Large intestine (tissue), 3 donors: Measurements from ENCODE around the gene MINDY3. TPM values are rescaled to one million over a fixed set of nuclear protein-coding genes. Genes with fewer than 3 reads are reported as not detected.
"Not testable (repeated sequence)": the region's sequence is repeated elsewhere in the genome, so short reads cannot be mapped to it uniquely, and the experiment has no call there.

Source experiments
- DNase-seq, 2 donors: peaks; one replicate each; pipeline versions ENCODE4 v3.0.0 to v3.0.0-alpha.2; 2013
- H3K27ac ChIP-seq: one replicate; pipeline ENCODE4 v1.5.1; 2013; ENCODE audit warnings: low read length
- H3K27me3 ChIP-seq: 2 replicates; pipeline ENCODE4 v1.6.1; 2013; ENCODE audit warnings: low read length; ENCODE audit not compliant: control insufficient read depth, insufficient read depth
- H3K36me3 ChIP-seq: 2 replicates; pipeline ENCODE4 v1.6.1; 2013; ENCODE audit warnings: low read length; ENCODE audit not compliant: control insufficient read depth, insufficient read depth
- H3K4me1 ChIP-seq: one replicate; pipeline ENCODE4 v1.6.1; 2013; ENCODE audit warnings: low read length; ENCODE audit not compliant: control insufficient read depth, insufficient read depth
- H3K4me3 ChIP-seq: one replicate; pipeline ENCODE4 v1.5.1; 2013; ENCODE audit warnings: low read length
- H3K9me3 ChIP-seq: one replicate; pipeline ENCODE4 v1.6.1; 2013; ENCODE audit warnings: mild to moderate bottlenecking, low read depth, low read length, moderate library complexity; ENCODE audit not compliant: control insufficient read depth
- WGBS: methylation state at CpG from one replicate; pipeline ENCODE4 v1.1.5; 2013; ENCODE audit warnings: low lambda C conversion rate; ENCODE audit not compliant: insufficient coverage; 5-methylcytosine and 5-hydroxymethylcytosine counted together
- polyA plus RNA-seq: library from polyadenylated mRNA; unstranded; fragments of 120-200 nt; gene quantifications from one replicate; pipeline ENCODE4 v1.2.1, GENCODE V29; 2013

Gene MINDY3
- polyA plus RNA-seq, 1 donor = 28.3 TPM

- H3K4me3 ChIP-seq = no peak overlapping the region
- peaks cover 3% of the 10 kb centered on the region for H3K27me3 ChIP-seq
- no CpG with 5 or more reads among the region's 14 CpGs for WGBS
- H3K4me1 ChIP-seq = no peaks in the 10 kb centered on the region
- H3K36me3 ChIP-seq = no peaks in the 10 kb centered on the region
- no peak overlapping the region for H3K27ac ChIP-seq
- no peak for DNase-seq
- no peaks in the 10 kb centered on the region for H3K9me3 ChIP-seq
These were observed 17.7 kb upstream of the MINDY3 start for GRCh38 chr10:15877836-15878576.

GRCh38 chr10:15876274-15876673 is 16.0 kb upstream of the MINDY3 start:
- WGBS = no CpG with 5 or more reads among the region's 4 CpGs
- H3K9me3 ChIP-seq, H3K36me3 ChIP-seq, DNase-seq, H3K27ac ChIP-seq, H3K4me1 ChIP-seq, H3K27me3 ChIP-seq, H3K4me3 ChIP-seq: not testable (repeated sequence)

GRCh38 chr10:15872645-15873044 is 12.3 kb upstream of the MINDY3 start:
- H3K4me3 ChIP-seq, H3K27ac ChIP-seq, DNase-seq, H3K4me1 ChIP-seq, H3K36me3 ChIP-seq, H3K9me3 ChIP-seq: not testable (repeated sequence)
- 80% methylated on average over 1 of the region's 4 CpGs for WGBS
- H3K27me3 ChIP-seq = peaks cover 17% of the 10 kb centered on the region

- Histone ChIP-seq H3K9me3 (no peaks in the 10 kb centered on the region), H3K4me1 (no peaks in the 10 kb centered on the region), H3K27ac (no peak overlapping the region), H3K4me3 (no peak overlapping the region), H3K36me3 (no peaks in the 10 kb centered on the region), H3K27me3 (peaks cover 20% of the 10 kb centered on the region)
- WGBS = no CpG with 5 or more reads among the region's 1 CpG
- no peak for DNase-seq
These were observed 11.5 kb upstream of the MINDY3 start for GRCh38 chr10:15871823-15872222.

- no peak overlapping the region for H3K4me3 ChIP-seq
- DNase-seq = no peak
- H3K27ac ChIP-seq = no peak overlapping the region
- H3K9me3 ChIP-seq = no peaks in the 10 kb centered on the region
- no peaks in the 10 kb centered on the region for H3K4me1 ChIP-seq
- H3K27me3 ChIP-seq = peaks cover 34% of the 10 kb centered on the region
- no peaks in the 10 kb centered on the region for H3K36me3 ChIP-seq
These were observed 9.6 kb upstream of the MINDY3 start for GRCh38 chr10:15869935-15870334.

GRCh38 chr10:15868006-15868405 is 7.7 kb upstream of the MINDY3 start:
- H3K4me1 ChIP-seq = no peaks in the 10 kb centered on the region
- H3K4me3 ChIP-seq = no peak overlapping the region
- DNase-seq = no peak
- no peaks in the 10 kb centered on the region for H3K9me3 ChIP-seq
- WGBS = no CpG with 5 or more reads among the region's 5 CpGs
- no peaks in the 10 kb centered on the region for H3K36me3 ChIP-seq
- H3K27me3 ChIP-seq = peaks cover 39% of the 10 kb centered on the region
- H3K27ac ChIP-seq = no peak overlapping the region

GRCh38 chr10:15865304-15865703 is 5.0 kb upstream of the MINDY3 start:
- Histone ChIP-seq H3K9me3 (no peaks in the 10 kb centered on the region), H3K27ac (no peak overlapping the region), H3K36me3 (no peaks in the 10 kb centered on the region), H3K4me3 (no peak overlapping the region), H3K4me1 (no peaks in the 10 kb centered on the region), H3K27me3 (peaks cover 35% of the 10 kb centered on the region)
- 85% methylated on average over 2 of the region's 7 CpGs for whole genome bisulfite sequencing
- DNase-seq = no peak

GRCh38 chr10:15864419-15864818 is 4.1 kb upstream of the MINDY3 start:
- peaks cover 31% of the 10 kb centered on the region for H3K27me3 ChIP-seq
- H3K36me3 ChIP-seq = no peaks in the 10 kb centered on the region
- no peak for DNase-seq
- no peaks in the 10 kb centered on the region for H3K9me3 ChIP-seq
- H3K4me3 ChIP-seq = no peak overlapping the region
- no peak overlapping the region for H3K27ac ChIP-seq
- no peaks in the 10 kb centered on the region for H3K4me1 ChIP-seq
- no CpG with 5 or more reads among the region's 2 CpGs for WGBS

GRCh38 chr10:15863733-15864132 is 3.4 kb upstream of the MINDY3 start:
- H3K36me3 ChIP-seq = no peaks in the 10 kb centered on the region
- peaks cover 3% of the 10 kb centered on the region for H3K4me1 ChIP-seq
- H3K4me3 ChIP-seq = no peak overlapping the region
- H3K9me3 ChIP-seq = no peaks in the 10 kb centered on the region
- peaks cover 28% of the 10 kb centered on the region for H3K27me3 ChIP-seq
- DNase-seq = no peak
- H3K27ac ChIP-seq = no peak overlapping the region

GRCh38 chr10:15863323-15863722 is 3.0 kb upstream of the MINDY3 start:
- no peak for DNase-seq
- no peak overlapping the region for H3K27ac ChIP-seq
- no peaks in the 10 kb centered on the region for H3K36me3 ChIP-seq
- peaks cover 3% of the 10 kb centered on the region for H3K4me1 ChIP-seq
- WGBS = 100% methylated on average over 1 of the region's 1 CpG
- peaks cover 27% of the 10 kb centered on the region for H3K27me3 ChIP-seq
- H3K4me3 ChIP-seq = no peak overlapping the region
- no peaks in the 10 kb centered on the region for H3K9me3 ChIP-seq

GRCh38 chr10:15860692-15861201 is 440 bp upstream of the MINDY3 start:
- H3K36me3 ChIP-seq = no peaks in the 10 kb centered on the region
- DNase-seq = no peak
- peaks cover 3% of the 10 kb centered on the region for H3K4me1 ChIP-seq
- H3K4me3 ChIP-seq = peak overlapping the region; percentile 94
- no peaks in the 10 kb centered on the region for H3K9me3 ChIP-seq
- WGBS = no CpG with 5 or more reads among the region's 8 CpGs
- peaks cover 13% of the 10 kb centered on the region for H3K27me3 ChIP-seq
- H3K27ac ChIP-seq = peak overlapping the region; percentile 61
